GOT3 (cell line): ENCODE results near the gene PSMD1.
"Not testable (repeated sequence)": the region's sequence is repeated elsewhere in the genome, so short reads cannot be mapped to it uniquely, and the experiment has no call there.

Source experiments
- DNase-seq: peaks from one replicate; lab custom pipeline; 2025; ENCODE audit warnings: mixed read lengths; lab: John Stamatoyannopoulos, UW

The PSMD1 gene

DNA sequence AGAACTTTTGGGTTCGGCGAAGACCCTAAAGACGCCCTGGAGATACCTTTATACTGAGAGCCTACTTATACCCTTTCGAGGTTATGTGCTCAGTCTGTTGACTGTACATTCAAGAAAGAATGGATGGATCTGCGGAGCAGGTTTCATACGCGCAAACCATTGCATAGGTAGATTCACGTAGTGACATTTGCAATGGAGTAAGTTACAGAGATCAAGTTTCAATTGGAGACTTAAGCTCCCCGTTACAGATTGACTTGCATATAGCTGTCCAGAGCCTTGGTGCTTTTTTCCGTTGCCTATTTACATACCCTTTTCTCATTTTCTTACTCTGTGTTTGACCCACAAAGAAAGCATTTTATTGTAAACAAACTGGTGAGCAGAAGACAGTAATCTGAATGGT lies 923 bp downstream of the PSMD1 start:
- DNase-seq = no peak

DNA sequence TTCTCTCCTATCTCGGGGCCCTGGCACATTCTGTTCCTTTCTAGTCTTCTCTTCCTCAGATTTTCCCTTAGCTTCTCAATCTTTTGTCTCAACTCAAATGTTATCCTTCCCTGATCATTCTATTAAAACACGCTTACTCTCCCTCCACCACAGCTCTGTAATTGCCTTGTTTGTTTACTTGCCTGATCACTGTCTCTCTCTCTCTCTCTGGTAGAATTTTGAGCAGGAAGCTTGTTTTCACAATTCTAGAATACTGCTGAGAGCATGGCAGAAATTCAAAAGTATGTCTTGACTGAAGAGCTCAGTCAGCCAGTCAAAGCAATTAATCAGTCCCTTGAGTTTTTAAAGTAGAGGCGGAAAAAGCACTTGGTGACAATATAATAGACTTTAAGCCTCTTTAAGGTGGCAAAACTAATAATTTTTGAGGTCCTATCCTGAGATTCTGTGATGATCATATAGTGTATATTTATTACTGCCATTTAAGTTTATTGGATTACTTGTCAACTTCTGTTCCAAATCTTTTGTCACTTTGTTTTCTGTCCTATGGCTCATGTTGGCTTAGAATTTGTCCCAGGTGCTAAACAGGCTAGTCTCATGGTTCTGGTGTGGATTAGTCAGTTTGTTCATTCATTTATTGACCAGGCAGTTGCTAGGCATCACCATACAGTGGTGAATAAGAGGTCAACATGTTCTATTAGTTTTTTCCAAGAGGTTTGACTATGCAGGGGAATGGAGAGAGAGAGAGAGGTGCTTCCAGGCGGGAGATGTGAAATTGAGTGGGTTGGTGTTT lies 2.3 kb downstream of the PSMD1 start:
- DNase-seq = no peak

DNA sequence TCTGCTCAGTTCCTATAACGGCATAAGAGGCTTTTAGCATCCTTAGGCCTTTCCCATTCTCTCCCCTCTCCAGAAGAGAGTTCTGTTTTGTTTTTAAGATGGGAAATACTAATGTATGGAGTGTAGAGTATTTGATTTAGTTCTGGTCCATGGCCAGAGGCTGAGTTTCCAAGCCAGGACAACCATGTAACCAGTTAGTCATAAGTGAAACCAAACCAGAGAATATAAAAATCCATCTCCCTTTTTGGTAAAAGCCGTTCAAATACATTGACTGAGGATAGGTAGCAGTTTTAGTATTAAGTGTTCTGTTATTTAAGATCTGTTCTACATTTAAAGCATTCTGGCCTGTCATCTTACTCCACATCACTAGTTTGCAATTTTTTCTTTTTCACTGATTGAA lies 3.1 kb downstream of the PSMD1 start:
- DNase-seq = no peak

DNA sequence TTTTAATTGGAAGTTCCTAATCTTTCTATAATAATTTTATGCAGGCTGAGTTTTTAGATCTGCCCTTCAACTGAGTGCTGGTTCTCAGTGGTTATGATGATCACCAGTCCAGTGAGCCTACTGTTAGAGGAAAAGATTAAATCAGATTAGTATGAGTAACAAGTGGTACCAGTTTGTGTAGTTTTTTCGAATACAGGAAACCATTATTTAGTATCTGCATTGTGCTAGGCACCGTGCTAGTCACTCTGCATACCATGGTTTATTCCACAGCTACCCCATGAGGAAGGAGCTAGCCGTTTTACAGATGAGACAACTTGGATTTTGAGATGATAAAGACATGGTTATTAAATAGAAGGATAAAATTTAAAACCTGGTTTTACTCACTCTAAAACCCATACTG lies 6.1 kb downstream of the PSMD1 start:
- no peak for DNase-seq

DNA sequence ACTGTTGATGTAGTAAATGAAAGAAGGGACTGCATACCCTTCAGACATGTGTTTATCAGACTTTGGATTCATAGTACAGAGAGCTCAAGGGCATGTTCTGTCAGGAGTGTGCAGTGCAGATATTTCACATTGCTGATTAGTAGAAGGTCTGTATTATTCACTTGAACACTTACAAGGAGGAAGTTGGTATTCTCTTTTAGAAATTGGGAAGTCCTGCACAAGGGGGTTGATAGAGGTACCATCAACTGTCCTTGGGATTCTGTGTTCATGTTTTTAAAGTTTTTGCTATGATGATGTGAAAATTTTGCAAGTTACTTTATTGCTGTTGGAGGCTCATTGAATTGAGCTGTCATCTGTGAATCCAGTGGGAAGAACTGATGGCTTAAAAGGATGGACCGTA lies 6.7 kb downstream of the PSMD1 start:
- DNase-seq = no peak

DNA sequence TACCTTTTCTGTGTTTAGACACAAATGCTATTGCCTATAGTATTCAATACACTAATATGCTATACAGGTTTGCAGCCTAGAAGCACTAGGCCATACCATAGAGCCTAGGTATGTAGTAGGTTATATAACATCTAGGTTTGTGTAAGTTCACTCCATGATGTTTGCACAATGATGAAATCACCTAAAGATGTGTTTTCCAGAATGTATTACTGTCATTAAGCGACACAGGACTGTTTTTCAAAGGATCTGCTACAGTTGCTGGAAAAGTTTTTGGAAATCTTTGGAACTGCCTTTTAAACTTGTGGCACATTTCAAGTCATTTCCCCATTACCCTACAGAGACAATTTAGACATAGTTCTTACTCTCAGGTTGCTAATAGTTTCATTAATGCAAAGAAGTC lies 9.3 kb downstream of the PSMD1 start:
- DNase-seq = no peak

DNA sequence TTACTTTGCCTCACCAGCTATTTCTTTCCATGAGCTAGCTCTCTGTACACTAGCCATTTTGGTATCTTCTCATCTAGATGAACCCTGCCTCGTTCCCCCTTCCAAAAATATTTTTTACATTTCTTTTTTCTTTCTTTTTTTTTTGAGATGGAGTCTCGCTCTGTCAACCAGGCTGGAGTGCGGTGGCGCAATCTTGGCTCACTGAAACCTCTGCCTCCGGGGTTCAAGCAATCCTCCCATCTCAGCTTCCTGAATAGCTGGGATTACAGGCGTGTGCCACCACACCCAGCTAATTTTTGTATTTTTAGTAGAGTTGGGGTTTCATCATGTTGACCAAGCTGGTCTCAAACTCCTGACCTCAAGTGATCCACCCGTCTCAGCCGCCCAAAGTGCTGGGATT lies 10.9 kb downstream of the PSMD1 start:
- not testable (repeated sequence) for DNase-seq

DNA sequence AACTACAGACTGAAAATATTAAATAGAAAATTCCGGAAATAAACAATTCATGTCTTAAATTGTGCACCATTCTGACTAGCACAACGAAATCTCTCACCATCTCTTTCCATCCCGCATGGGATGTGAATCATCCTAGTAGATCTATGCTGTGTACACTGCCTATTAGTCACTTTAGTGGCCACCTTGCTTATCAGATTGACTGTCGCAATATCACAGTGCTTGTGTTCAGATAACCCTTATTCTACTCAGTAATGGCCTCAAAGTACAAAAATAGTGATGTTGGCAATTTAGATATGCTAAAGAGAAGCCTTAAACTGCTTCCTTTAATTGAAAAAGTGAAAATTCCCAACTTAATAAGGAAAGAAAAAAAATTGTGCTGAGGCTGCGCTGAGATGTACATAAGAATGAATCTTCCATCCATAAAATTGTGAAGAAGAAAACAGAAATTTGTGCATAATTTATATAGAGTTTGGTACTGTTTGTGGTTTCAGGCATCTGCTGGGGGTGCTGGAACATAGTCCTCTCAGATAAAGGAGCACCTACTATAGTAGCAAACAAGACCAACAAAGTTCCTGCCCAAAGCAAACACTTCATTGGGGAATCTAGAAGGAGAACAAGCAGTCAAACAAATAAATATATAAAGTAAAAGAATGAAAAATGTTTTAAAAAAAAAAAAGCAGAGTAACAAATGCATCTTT lies 12.0 kb downstream of the PSMD1 start:
- DNase-seq = no peak

DNA sequence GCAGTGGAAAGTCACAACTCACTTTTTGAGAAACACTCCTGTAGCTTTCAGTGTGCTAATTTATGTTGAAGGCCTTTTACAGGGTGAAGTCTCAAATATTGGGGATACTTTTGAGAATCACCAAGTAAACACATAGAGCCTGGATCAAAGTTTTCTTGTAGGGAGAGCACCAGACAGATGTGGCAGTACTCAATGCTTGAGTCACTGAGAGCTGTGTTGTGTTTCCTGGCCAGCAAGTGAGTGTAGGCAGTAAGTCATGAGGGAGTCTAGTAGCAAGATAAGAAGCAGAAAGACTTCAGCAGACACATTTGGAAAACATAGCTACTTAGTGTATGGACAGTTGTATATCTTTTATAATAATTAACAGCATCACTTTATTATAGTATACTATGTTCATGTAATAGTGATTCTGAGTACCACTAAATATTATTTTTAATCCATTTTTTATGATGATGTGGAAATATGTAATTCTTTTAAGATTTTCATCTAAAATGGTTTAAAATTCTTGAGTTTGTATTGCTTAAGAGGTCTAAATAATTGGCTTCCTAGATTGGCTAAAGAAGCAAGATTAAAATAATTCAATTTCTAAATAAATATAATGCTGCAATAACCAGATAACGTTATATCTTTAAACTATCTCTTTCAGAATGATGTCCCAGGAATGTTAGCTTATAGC lies 12.8 kb downstream of the PSMD1 start:
- no peak for DNase-seq

DNA sequence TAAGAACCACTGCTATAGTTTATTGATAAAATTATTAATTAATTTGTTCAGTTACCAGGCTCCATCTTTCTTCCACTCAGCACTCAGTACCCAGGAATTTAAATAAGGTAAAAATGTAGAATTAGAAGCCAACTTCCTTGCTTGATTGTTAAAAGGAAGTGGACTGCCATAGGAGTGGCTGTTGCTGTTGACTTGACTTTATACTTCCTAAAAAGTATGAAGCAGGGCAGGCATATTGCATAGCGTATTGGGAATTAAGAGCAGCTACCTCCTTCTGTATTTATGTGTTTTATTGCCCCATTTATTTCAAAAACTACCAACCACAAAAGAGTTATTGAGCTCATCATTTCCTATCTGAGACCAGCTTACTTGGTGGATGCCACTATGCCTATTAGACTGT lies 27.9 kb downstream of the PSMD1 start:
- DNase-seq = no peak

DNA sequence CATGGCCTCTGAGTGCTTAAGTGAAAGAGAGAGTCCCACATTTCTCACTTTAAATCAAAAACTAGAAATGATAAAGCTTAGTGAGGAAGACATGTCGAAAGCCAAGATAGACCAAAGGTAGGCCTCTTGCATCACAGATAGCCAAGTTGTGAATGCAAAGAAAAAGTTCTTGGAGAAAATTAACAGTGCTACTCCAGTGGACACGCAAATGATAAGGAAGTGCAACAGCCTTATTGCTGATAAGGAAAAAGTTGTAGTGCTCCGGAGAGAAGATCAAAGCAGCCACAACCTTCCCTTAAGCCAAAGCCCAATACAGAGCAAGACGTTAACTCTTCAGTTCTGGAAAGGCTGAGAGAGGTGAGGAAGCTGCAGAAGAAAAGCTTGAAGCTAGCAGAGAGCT lies 32.1 kb downstream of the PSMD1 start:
- no peak for DNase-seq

DNA sequence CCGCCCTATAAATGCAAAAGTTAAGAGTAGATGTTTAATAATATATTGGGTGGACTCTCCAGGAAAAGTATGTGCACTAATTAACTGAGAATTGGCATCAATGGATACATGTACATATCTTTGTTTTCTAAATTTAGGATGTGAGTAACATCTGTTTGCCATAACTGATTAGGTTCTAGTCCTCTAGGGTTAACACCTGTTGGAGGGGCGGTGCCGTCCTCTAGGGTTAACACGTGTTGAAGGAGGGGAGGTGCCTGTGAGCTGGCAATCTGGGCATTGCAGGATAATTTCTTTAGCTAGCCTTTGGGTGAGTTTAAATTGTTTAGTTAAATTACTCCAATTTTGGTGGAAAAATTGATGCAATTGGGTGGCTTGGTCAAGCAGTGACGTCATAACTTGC lies 37.3 kb downstream of the PSMD1 start:
- DNase-seq = no peak

DNA sequence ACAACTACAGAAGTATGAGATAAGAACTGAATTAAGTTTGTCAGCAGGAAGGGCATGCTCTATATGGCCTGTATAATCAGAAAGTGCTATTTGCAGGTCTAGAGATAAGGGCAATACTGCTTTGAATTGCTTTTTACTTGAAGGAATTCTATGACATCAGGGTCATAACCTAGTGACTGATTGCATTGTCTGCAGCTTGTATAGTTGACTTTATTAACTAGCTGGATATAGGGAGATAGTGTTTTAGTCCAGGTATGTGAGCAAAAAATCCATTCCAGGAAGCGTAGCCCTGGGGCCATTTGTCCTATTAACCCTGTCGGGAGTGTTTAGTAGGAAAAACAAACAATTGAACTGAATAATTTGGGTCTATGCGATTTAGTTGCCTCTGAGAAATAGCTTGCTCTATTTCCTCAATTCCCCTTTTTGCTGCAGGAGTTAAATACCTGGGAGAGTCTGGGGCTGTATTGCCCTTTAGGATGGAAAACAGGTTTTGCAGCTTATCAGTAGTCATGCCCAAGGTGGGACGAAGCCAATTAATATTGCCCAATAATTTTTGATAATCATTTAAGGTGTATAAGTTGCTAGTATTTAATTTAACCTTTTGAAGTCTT lies 38.2 kb downstream of the PSMD1 start:
- no peak for DNase-seq

DNA sequence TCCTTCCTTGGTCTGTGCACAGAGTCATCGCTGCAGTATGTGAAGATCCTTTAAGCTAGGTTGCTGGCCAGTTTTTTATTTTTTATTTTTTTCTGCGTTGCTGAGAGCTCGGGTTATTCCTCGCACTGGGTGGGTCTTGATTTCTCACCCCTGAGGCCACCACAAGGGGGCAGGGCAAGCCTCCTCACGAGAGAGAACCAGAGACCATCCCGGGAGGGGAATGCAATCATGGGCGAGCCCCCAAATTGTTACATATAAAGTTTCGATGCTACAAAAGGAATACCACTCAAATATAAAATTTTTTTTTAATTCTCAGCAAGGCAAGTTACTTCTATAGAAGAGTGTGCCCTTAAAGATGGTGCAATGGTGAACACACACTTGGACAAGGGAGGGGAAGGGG lies 43.3 kb downstream of the PSMD1 start:
- no peak for DNase-seq

DNA sequence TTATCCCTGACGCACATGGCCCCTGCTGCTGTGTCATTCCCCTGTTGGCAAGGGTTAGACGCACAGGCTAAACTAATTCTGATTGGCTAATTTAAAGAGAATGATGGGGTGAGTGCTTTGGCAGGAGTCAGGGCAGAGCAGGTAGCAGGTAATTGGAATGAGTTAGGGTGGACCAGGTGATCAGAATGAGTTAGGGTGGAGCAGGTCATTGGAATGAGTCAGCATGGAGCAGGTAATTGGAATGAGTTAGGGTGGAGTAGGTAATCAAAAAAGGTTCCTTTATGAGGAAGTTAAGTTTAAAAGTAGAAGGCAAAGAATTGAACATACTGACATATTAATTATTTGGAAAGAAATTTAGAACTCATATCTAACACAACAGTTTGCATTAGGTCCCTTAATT lies 43.7 kb downstream of the PSMD1 start:
- DNase-seq = not testable (repeated sequence)

DNA sequence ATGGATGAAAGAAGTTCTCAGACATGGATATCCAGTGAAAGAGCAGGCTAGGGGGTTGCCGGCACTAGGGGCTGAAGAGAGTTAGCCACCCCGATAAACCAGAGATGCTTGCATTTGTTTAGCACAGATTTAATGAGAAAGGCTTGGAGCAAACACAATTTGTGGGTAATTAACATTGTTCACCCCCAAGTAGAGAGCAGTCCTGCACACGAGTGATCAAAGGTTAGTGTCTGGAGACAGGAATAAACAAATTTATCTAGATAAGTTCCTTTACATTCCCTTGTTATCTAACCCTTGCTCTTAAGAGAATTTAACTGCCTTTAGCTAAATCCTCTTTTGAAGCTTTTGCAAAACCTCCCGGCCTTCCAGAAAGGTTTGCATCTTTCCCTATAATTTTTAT lies 44.3 kb downstream of the PSMD1 start:
- no peak for DNase-seq

DNA sequence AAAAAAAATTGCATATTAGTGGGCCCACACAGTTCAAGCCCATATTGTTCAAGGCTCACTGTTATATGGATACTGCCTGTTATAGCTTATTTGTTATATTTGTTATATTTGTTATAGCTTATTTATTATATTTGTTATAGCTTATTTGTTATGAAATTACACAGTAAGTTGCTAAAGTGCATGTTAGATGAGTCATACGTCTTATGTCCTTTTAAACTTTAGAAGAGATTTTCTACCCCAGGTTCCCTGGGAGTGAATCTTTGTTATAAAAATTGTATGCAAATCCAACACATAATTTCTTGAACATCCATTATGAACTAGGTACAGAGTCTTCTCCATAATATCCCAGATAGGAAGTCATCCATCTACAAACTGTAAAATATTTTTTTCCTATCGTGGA lies 46.1 kb downstream of the PSMD1 start:
- no peak for DNase-seq

DNA sequence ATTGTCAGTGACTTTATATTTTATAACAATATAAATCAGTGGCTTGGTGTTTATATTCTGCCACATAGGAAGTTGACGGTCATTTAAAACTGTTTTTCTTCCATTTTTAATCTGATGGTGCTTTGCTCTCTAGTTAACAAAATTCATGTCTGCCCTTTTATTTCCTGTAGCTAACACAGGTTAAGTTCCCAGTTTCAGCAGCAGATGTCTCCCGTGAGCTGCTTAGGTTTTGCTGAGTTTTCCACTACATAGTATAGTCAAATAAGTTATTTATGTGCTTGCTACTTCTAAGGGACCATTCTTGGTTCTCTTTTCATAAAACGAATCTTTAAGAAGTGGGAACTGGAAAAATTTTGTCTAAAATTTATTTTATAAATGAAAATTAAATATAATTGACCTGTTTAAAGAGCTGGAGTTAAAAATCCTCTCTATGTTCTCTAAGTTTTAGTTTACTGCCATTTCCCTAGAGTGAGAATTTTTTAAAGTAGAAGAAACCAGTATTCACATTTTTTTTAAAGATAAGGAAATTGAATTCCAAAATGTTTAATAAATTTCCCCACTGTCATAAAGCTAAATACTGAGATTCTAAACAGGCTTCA lies 47.5 kb downstream of the PSMD1 start:
- DNase-seq = no peak

DNA sequence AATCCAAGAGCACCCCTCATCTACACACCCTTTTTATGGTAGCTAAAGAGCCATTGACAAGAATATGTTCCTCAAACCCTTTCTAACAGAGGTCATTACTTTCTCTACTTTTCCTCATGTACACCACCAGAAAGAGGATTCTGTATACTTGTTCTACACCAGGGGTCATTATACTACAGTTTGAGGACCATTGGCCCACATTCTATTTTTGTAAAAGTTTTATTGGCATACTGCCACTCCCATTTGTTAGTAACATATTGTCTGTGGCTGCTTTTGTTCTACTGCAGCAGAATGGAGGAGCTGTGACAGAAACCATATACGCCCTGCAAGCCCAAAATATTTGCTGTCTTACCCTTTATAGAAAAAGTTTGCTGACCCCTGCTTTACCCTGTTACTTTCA lies 53.9 kb downstream of the PSMD1 start:
- DNase-seq = no peak

DNA sequence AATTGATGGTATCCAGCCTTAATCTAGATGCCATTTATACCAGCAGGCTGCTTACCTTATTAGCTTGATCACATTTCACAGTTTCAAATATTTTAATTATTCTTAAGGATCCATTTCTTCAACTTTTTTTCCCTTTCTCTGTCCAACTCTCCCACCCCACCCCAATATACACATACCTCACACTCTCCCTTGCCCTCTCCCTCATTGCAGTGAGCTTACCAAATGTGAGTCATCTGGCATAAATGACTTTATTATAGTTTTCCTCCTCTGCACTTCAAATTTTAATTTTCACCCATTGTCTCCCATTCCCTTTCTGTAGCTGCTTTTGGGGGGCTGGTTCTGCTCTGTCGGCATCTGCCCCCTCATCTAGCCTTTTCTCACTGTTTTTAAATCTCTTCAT lies 55.3 kb downstream of the PSMD1 start:
- no peak for DNase-seq

DNA sequence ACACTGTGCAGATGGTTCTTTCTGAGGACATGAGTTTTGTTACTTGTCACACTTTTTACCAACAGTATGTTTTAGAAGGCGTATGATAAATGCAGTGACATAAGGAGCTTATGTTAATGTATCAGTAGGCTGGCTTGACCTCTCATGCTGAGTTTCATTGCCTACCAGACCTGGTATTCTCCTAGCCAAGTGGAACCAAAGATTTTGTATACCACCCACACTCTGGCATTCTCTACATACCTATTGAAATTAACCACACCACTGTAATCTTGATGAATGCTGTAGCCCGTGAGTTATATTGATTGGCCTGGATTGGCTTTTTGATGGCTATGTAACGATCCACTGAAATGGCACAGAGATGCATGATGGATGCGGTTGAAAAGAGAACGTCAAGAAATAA lies 56.8 kb downstream of the PSMD1 start:
- no peak for DNase-seq

DNA sequence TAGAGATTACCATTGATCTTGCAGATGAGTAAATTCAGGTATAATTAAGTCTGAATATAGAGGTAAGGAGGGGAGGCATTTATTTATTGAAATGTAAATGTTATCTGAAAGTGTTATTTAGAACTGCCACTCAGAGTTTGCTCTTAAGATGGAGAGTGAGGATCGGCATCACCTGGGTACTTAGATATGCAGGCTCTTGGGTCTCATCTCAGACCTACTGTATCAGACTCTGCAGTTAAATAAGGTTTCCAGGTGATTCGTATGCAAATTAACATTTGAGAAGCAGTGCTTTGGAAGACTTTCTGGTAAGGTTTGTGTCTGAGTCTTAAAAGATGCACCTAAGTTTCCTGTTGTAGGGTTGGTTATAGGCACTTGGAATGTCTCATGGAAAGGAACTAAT lies 59.0 kb downstream of the PSMD1 start:
- no peak for DNase-seq
